Measurements from ENCODE around the gene SGK1. TPM values are rescaled to one million over a fixed set of nuclear protein-coding genes. Genes with fewer than 3 reads are reported as not detected.

SGK1 gene
- polyA plus RNA-seq, 1 of the 3 experiments (the other 2 are of a cell fraction) = 440 TPM

DNA sequence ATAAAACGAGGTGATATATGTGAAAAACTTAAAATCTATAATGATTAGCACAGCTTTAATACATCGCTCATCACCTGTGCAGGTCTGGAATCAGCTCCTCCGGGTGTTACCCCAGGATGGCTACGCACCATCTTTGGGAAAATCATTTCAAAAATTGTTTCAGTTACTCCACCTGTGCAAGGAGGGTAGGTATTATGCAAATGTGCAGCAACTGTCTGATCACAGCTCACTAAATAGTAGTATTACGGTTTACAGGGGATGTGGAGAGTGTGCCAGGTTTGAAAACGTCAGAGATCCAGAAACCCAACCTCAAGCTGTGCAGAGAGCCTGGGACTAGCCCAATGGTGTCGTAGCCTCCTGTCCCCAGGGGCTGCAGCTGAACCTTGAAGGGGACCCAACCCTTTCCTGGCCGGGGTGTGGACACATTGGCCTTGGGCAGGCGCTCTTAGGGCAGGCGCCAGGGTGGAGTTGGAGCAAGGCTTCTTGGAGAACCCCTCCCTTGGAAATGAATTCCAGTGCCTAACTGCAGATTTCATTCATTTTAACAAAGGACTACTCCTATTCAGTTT, 24.2 kb upstream of the SGK1 start:
- Histone ChIP-seq H3K27me3 (ENCODE audit: insufficient read depth) (no peaks in the 10 kb centered on the region), H3K9ac (no peak overlapping the region), H3K36me3 (replicated peaks in 1 of 2; ENCODE audit: control insufficient read depth in 1 of 2, insufficient read depth in 2 of 2, low read length in 1 of 2) (no peaks in the 10 kb centered on the region), H3K4me3 (ENCODE audit: low read depth in 2 of 2, low read length in 1 of 2) (no peak overlapping the region), H3K4me1 (ENCODE audit: control insufficient read depth in 1 of 2, insufficient read depth in 2 of 2, low read depth in 1 of 2, low read length in 1 of 2) (no peaks in the 10 kb centered on the region), H2AFZ (ENCODE audit: low read depth) (no peak overlapping the region), H3K4me2 (no peak overlapping the region), H3K27ac (ENCODE audit: low read depth in 2 of 2, low read length in 1 of 2) (no peak overlapping the region), H3K9me3 (no peaks in the 10 kb centered on the region), H3K79me2 (ENCODE audit: insufficient read depth) (no peaks in the 10 kb centered on the region), H4K20me1 (ENCODE audit: insufficient read depth) (no peaks in the 10 kb centered on the region), H3F3A (replicated peaks; ENCODE audit: insufficient read depth) (no peaks in the 10 kb centered on the region), H3K9me2 (no peaks in the 10 kb centered on the region)
- ChIA-PET POLR2A (no interaction called here), CTCF (no interaction called here)
- DNase-seq = no peak
- 83% methylated on average over 8 of the region's 10 CpGs for WGBS (ENCODE audit: low lambda C conversion rate)
- TF ChIP-seq, protein P1, sequence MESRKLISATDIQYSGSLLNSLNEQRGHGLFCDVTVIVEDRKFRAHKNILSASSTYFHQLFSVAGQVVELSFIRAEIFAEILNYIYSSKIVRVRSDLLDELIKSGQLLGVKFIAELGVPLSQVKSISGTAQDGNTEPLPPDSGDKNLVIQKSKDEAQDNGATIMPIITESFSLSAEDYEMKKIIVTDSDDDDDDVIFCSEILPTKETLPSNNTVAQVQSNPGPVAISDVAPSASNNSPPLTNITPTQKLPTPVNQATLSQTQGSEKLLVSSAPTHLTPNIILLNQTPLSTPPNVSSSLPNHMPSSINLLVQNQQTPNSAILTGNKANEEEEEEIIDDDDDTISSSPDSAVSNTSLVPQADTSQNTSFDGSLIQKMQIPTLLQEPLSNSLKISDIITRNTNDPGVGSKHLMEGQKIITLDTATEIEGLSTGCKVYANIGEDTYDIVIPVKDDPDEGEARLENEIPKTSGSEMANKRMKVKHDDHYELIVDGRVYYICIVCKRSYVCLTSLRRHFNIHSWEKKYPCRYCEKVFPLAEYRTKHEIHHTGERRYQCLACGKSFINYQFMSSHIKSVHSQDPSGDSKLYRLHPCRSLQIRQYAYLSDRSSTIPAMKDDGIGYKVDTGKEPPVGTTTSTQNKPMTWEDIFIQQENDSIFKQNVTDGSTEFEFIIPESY (IDR thresholded peaks at IDR 0.05; ENCODE audit: borderline replicate concordance, low read depth) = no peak
- no peak for TF ChIP-seq SIN3A (IDR thresholded peaks at IDR 0.05; ENCODE audit: borderline replicate concordance, low read depth, low read length)
- TF ChIP-seq TEAD4 (IDR thresholded peaks at IDR 0.05; ENCODE audit: borderline replicate concordance, insufficient read depth) = no peak
- no peak for TF ChIP-seq TAF1 (IDR thresholded peaks at IDR 0.05; ENCODE audit: borderline replicate concordance, low read depth, low read length)
- no peak for TF ChIP-seq FOSL2 (IDR thresholded peaks at IDR 0.05; ENCODE audit: borderline replicate concordance, low read depth)
- TF ChIP-seq ELF1 (IDR thresholded peaks at IDR 0.05) = no peak
- TF ChIP-seq, protein P2, sequence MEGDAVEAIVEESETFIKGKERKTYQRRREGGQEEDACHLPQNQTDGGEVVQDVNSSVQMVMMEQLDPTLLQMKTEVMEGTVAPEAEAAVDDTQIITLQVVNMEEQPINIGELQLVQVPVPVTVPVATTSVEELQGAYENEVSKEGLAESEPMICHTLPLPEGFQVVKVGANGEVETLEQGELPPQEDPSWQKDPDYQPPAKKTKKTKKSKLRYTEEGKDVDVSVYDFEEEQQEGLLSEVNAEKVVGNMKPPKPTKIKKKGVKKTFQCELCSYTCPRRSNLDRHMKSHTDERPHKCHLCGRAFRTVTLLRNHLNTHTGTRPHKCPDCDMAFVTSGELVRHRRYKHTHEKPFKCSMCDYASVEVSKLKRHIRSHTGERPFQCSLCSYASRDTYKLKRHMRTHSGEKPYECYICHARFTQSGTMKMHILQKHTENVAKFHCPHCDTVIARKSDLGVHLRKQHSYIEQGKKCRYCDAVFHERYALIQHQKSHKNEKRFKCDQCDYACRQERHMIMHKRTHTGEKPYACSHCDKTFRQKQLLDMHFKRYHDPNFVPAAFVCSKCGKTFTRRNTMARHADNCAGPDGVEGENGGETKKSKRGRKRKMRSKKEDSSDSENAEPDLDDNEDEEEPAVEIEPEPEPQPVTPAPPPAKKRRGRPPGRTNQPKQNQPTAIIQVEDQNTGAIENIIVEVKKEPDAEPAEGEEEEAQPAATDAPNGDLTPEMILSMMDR (IDR thresholded peaks at IDR 0.05) = no peak
- TF ChIP-seq MXI1 (IDR thresholded peaks at IDR 0.05; ENCODE audit: low read depth, low read length) = no peak
- no peak for TF ChIP-seq POLR2AphosphoS5 (IDR thresholded peaks at IDR 0.05; ENCODE audit: low read depth, low read length)
- TF ChIP-seq FOXJ3 (CRISPR knock-in tag; IDR thresholded peaks at IDR 0.05) = no peak

DNA sequence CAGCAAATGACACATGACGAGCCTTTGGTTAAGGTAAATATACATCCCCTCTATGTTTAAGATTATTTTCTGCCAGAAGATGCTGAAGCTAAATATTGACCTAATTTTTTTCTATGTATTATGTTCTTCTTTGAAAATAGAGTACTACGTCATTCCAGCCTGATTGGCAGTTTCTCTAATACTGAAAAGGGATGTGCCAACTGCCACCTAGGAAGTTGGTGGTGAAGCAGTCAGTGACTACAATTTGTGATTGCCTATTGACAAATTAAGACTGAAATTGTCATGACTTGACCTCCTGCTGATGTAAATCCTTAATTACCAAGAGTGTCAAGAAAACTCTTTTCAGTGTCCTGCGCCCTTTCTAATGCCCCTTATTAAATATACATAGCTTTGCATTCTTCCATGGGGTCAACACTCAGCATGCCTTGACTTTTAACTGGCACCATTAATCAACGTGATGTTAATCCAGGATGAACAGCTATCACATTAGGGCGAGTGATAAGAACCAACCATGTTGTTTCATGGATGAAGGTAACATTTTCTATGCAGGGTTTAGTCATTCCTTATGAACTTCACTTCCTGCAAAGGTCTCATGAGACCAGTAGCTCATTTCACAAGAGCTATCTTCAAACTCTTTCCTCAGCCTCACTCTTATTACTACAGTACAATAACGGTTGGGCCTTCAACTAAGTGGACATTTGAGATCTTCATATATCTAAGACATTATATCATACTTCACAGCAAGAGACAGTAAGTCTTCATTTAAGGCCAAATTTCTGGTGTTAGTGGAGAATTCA, 22.5 kb upstream of the SGK1 start:
- ChIA-PET CTCF (interaction anchor here (0.8 kb wide), 1 partner anchor 23 kb away, joined by 3 read pairs; no protein-coding TSS in a partner anchor), POLR2A (no interaction called here)
- Histone ChIP-seq H3K4me2 (no peak overlapping the region), H3F3A (replicated peaks; ENCODE audit: insufficient read depth) (no peaks in the 10 kb centered on the region), H3K27me3 (ENCODE audit: insufficient read depth) (no peaks in the 10 kb centered on the region), H3K79me2 (ENCODE audit: insufficient read depth) (no peaks in the 10 kb centered on the region), H3K36me3 (replicated peaks in 1 of 2; ENCODE audit: control insufficient read depth in 1 of 2, insufficient read depth in 2 of 2, low read length in 1 of 2) (no peaks in the 10 kb centered on the region), H3K9ac (no peak overlapping the region), H3K9me2 (no peaks in the 10 kb centered on the region), H4K20me1 (ENCODE audit: insufficient read depth) (no peaks in the 10 kb centered on the region), H3K27ac (ENCODE audit: low read depth in 2 of 2, low read length in 1 of 2) (no peak overlapping the region), H3K9me3 (no peaks in the 10 kb centered on the region), H3K4me3 (ENCODE audit: low read depth in 2 of 2, low read length in 1 of 2) (no peak overlapping the region), H2AFZ (ENCODE audit: low read depth) (no peak overlapping the region), H3K4me1 (ENCODE audit: control insufficient read depth in 1 of 2, insufficient read depth in 2 of 2, low read depth in 1 of 2, low read length in 1 of 2) (no peaks in the 10 kb centered on the region)
- WGBS (ENCODE audit: low lambda C conversion rate) = 96% methylated on average over 6 of the region's 6 CpGs
- no peak for DNase-seq
- no peak for TF ChIP-seq USF1 (IDR thresholded peaks at IDR 0.05; ENCODE audit: borderline replicate concordance, low read depth)

Data from SK-N-SH (cell line).